Fibroblast of lung (primary cell): ENCODE results near the gene EFCAB8. TPM values are rescaled to one million over a fixed set of nuclear protein-coding genes. Genes with fewer than 3 reads are reported as not detected.

Experiments
- DNase-seq, 2 donors: peaks; one replicate each; pipeline versions ENCODE4 v3.0.0 to v3.0.0-alpha.2; 2010; ENCODE audit warnings: low read depth in 2 of 2
- H2AFZ ChIP-seq: 2 replicates; pipeline ENCODE4 v1.5.1; 2012; ENCODE audit warnings: low read length, control low read depth, inconsistent platforms
- H3K27ac ChIP-seq: 2 replicates; pipeline ENCODE4 v1.5.1; 2011; ENCODE audit warnings: low read length, control low read depth; ENCODE audit not compliant: insufficient read depth
- H3K27me3 ChIP-seq: 2 replicates; pipeline ENCODE4 v1.5.1; 2011; ENCODE audit warnings: mild to moderate bottlenecking, low read length; ENCODE audit not compliant: control insufficient read depth, insufficient read depth
- H3K36me3 ChIP-seq: 2 replicates; pipeline ENCODE4 v1.5.1; 2011; ENCODE audit warnings: low read length; ENCODE audit not compliant: control insufficient read depth, insufficient read depth
- H3K4me1 ChIP-seq: 2 replicates; pipeline ENCODE4 v1.5.1; 2011; ENCODE audit warnings: low read length; ENCODE audit not compliant: control insufficient read depth, insufficient read depth; ENCODE audit errors: extremely low read depth
- H3K4me2 ChIP-seq: 2 replicates; pipeline ENCODE4 v1.5.1; 2011; ENCODE audit warnings: low read length, control low read depth; ENCODE audit not compliant: insufficient read depth; ENCODE audit errors: extremely low read depth
- H3K4me3 ChIP-seq, 4 experiments: fragments of 200-600 bp in 1 of 4; sonication (generic) in 1 of 4; replicated peaks in 1 of 4; 2 replicates each; pipeline ENCODE4 v1.5.1; 2011 to 2016; ENCODE audit warnings: low read length in 4 of 4, low read depth in 3 of 4, mild to moderate bottlenecking in 3 of 4, control low read depth in 2 of 4, inconsistent platforms in 1 of 4, mixed read lengths in 1 of 4; ENCODE audit not compliant: insufficient read depth in 1 of 4; ENCODE audit errors: control extremely low read depth in 1 of 4
- H3K79me2 ChIP-seq: 2 replicates; pipeline ENCODE4 v1.5.1; 2012; ENCODE audit warnings: mild to moderate bottlenecking, low read length, inconsistent platforms; ENCODE audit not compliant: control insufficient read depth, insufficient read depth
- H3K9ac ChIP-seq: 2 replicates; pipeline ENCODE4 v1.5.1; 2011; ENCODE audit warnings: mild to moderate bottlenecking, low read length, control low read depth; ENCODE audit not compliant: insufficient read depth
- H3K9me3 ChIP-seq: 2 replicates; pipeline ENCODE4 v1.5.1; 2012; ENCODE audit warnings: low read depth, low read length; ENCODE audit not compliant: control insufficient read depth, insufficient read depth
- H4K20me1 ChIP-seq: 2 replicates; pipeline ENCODE4 v1.5.1; 2011; ENCODE audit warnings: low read length; ENCODE audit not compliant: control insufficient read depth, insufficient read depth; ENCODE audit errors: extremely low read depth
- CTCF ChIP-seq, 2 donors: IDR thresholded peaks in 1 of 2; conservative IDR thresholded peaks in 1 of 2; 1 replicate in 1 of 2; 2 replicates in 1 of 2; pipeline ENCODE4 v1.5.1; 2011 to 2012; ENCODE audit warnings: low read length in 2 of 2, control low read depth in 1 of 2, inconsistent platforms in 1 of 2, low read depth in 1 of 2, mild to moderate bottlenecking in 1 of 2
- EZH2 ChIP-seq: IDR thresholded peaks from 2 replicates; pipeline ENCODE4 v1.5.1; 2012; ENCODE audit warnings: low read length, control low read depth, mild to moderate bottlenecking; ENCODE audit errors: missing control alignments
- polyA plus RNA-seq, 2 donors: library from polyadenylated mRNA; depleted of rRNA in 1 of 2; stranded (reverse) in 1 of 2; unstranded in 1 of 2; fragments of >200 nt; gene quantifications; 2 replicates each; pipeline ENCODE4 v1.2.1, GENCODE V29; 2011 to 2012; ENCODE audit warnings: missing spikeins in 1 of 2
- total RNA-seq: library from RNA; depleted of rRNA; stranded (reverse); fragments of >200 nt; gene quantifications from 2 replicates; pipeline ENCODE4 v1.2.1, GENCODE V29; 2014

The EFCAB8 gene
- total and polyA plus RNA-seq, 2 donors (not counting 1 experiment from before 2014, with no cell fraction given): under 0.01 TPM; not detected in 1

DNA sequence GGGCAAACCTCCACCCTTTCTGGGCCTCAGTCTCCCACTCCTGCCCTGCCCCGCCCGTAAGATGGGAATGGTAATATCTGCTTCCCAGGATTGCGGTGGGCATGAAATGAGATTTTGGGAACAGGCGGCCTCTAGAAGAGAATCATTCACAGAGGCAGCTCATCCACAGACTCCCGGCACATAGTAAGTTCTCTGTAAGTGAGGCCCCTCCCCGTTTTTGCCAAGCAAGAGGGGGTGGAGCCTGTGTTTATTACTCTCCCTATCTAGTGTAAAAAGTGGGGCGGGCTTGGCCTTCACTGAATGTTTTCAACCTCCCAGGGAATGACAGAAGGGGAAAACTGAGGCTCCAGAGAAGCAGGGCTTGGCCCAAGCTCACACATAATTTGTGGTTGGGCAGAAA, 125.5 kb downstream of the EFCAB8 start:
- H3K4me1 ChIP-seq: no peaks in the 10 kb centered on the region
- no peak overlapping the region for H3K4me3 ChIP-seq
- no peak overlapping the region for H2AFZ ChIP-seq
- no peak overlapping the region for H3K4me2 ChIP-seq
- H3K9ac ChIP-seq: no peak overlapping the region
- H3K9me3 ChIP-seq: no peaks in the 10 kb centered on the region
- H3K36me3 ChIP-seq: no peaks in the 10 kb centered on the region
- H4K20me1 ChIP-seq: no peaks in the 10 kb centered on the region
- DNase-seq: no peak
- H3K27me3 ChIP-seq: no peaks in the 10 kb centered on the region
- TF ChIP-seq CTCF (conservative IDR thresholded peaks at IDR 0.05 in 1 of 2, IDR thresholded peaks at IDR 0.05 in 1 of 2; ENCODE audit: low read depth in 1 of 2, low read length in 2 of 2) (no peak), EZH2 (no peak)
- H3K79me2 ChIP-seq: no peaks in the 10 kb centered on the region
- H3K27ac ChIP-seq: no peak overlapping the region

DNA sequence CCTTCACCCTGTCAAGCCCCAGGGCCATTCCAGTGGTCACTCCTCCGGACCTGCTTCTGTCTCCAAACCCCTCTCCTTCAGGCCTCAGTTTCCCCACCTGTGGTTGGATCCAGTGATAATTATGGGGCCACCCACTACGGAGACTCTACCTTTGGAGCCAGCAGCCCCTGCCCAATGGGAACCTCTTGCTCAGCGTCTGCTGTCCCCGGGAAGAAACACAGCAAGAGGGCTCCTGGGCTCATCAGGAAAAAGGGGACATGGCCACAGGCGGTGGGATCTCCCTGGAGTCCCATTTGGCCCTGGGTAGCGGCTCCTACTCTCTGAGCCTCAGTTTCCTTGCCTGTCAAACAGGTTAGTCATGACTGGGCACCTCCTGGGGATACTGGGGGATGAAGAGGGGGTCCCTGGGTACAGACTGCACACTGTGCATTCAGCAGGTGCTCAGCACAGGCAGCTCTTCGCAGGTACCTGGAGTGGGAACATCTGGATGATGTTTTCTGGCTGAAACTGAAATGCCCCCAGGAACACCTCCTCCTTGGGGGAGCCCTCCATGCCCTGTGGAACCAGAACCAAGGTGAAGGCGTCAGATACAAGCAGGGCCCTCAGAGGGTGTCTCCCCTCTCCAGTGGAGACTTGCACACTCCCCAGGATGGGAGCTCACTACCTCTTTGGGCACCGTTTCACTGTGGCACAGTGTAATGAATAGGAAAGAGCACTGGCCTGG, 126.1 kb downstream of the EFCAB8 start:
- no peaks in the 10 kb centered on the region for H3K4me1 ChIP-seq
- H4K20me1 ChIP-seq: no peaks in the 10 kb centered on the region
- no peak overlapping the region for H2AFZ ChIP-seq
- TF ChIP-seq CTCF (conservative IDR thresholded peaks at IDR 0.05 in 1 of 2, IDR thresholded peaks at IDR 0.05 in 1 of 2; ENCODE audit: low read depth in 1 of 2, low read length in 2 of 2): no peak
- no peak for TF ChIP-seq EZH2
- no peaks in the 10 kb centered on the region for H3K27me3 ChIP-seq
- H3K9ac ChIP-seq: no peak overlapping the region
- DNase-seq: no peak
- H3K36me3 ChIP-seq: no peaks in the 10 kb centered on the region
- no peak overlapping the region for H3K4me2 ChIP-seq
- no peaks in the 10 kb centered on the region for H3K9me3 ChIP-seq
- H3K79me2 ChIP-seq: no peaks in the 10 kb centered on the region
- H3K27ac ChIP-seq: no peak overlapping the region
- H3K4me3 ChIP-seq: no peak overlapping the region

DNA sequence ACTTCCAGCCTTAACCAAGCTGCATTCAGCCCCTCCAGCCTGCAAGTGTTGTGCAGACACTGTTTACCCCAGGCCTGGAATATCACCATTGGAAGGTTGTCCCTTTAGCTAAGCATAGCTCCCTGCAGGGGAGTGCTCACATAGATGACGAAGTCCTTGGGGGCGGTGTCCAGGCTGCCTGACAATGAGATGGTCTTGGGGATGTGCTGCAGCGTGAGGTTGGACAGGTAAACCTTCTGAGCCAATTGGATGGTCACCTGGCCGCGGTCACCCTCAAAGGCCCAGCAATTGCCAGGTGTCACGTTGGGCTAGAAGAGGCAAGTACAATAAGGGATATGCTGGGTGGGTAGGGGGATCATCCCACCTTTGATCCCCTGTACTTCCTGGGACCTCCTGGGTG, 126.9 kb downstream of the EFCAB8 start:
- DNase-seq: no peak
- Histone ChIP-seq H3K4me1 (no peaks in the 10 kb centered on the region), H3K4me2 (no peak overlapping the region), H2AFZ (no peak overlapping the region), H3K9ac (no peak overlapping the region), H3K27me3 (no peaks in the 10 kb centered on the region), H4K20me1 (no peaks in the 10 kb centered on the region), H3K27ac (no peak overlapping the region), H3K79me2 (no peaks in the 10 kb centered on the region), H3K36me3 (no peaks in the 10 kb centered on the region), H3K4me3 (no peak overlapping the region), H3K9me3 (no peaks in the 10 kb centered on the region)
- TF ChIP-seq CTCF (conservative IDR thresholded peaks at IDR 0.05 in 1 of 2, IDR thresholded peaks at IDR 0.05 in 1 of 2; ENCODE audit: low read depth in 1 of 2, low read length in 2 of 2) (no peak), EZH2 (no peak)
